ENCODE results near the gene INPP5D. TPM values are rescaled to one million over a fixed set of nuclear protein-coding genes. Genes with fewer than 3 reads are reported as not detected.

INPP5D gene
- total and polyA plus RNA-seq, 2 of the 13 experiments (the other 11 are each of a cell fraction or from before 2014, with no cell fraction given): 16.7 to 18.0 TPM

- TF ChIP-seq TBX2 (CRISPR knock-in tag; IDR thresholded peaks at IDR 0.05; ENCODE audit: borderline replicate concordance) (peak; percentile 48; the same call in 1 of the 2 replicates), HIVEP1 (CRISPR knock-in tag; IDR thresholded peaks at IDR 0.05) (peak; percentile 67; the same call in 1 of the 2 replicates), TSC22D2 (CRISPR knock-in tag; IDR thresholded peaks at IDR 0.05; ENCODE audit: borderline replicate concordance) (0 out of 2 replicates have a peak, but pooled peaks have one; percentile 47), ZNF670 (CRISPR knock-in tag; IDR thresholded peaks at IDR 0.05; ENCODE audit: borderline replicate concordance) (no peak), STAT6 (CRISPR knock-in tag; IDR thresholded peaks at IDR 0.05; ENCODE audit: borderline replicate concordance) (no peak), GATAD1 (CRISPR knock-in tag; IDR thresholded peaks at IDR 0.05) (peak; percentile 20; the same call in 1 of the 2 replicates), TARDBP (CRISPR knock-in tag; IDR thresholded peaks at IDR 0.05) (no peak), KDM3A (CRISPR knock-in tag; IDR thresholded peaks at IDR 0.05; ENCODE audit: low read depth) (peak; percentile 21; the same call in 1 of the 2 replicates), ZNF780A (CRISPR knock-in tag; IDR thresholded peaks at IDR 0.05) (no peak), HNF1B (CRISPR knock-in tag; IDR thresholded peaks at IDR 0.05) (peak; percentile 63), MIER3 (CRISPR knock-in tag; IDR thresholded peaks at IDR 0.05; ENCODE audit: borderline replicate concordance) (peak; percentile 45; the same call in 1 of the 2 replicates), ZEB1 (IDR thresholded peaks at IDR 0.05; ENCODE audit: insufficient replicate concordance, low read depth) (peak; percentile 37), TEAD3 (CRISPR knock-in tag; optimal IDR thresholded peaks at IDR 0.05; ENCODE audit: borderline replicate concordance) (peak; percentile 45), MAFG (CRISPR knock-in tag; IDR thresholded peaks at IDR 0.05) (no peak), BCL6 (CRISPR knock-in tag; IDR thresholded peaks at IDR 0.05) (0 out of 2 replicates have a peak, but pooled peaks have one; percentile 35), HOXA5 (CRISPR knock-in tag; IDR thresholded peaks at IDR 0.05) (peak; percentile 64; the same call in 1 of the 2 replicates), ZKSCAN1 (IDR thresholded peaks at IDR 0.05; ENCODE audit: low read length) (no peak), FOXJ3 (CRISPR knock-in tag; IDR thresholded peaks at IDR 0.05; ENCODE audit: borderline replicate concordance) (0 out of 2 replicates have a peak, but pooled peaks have one; percentile 23), RERE (CRISPR knock-in tag; IDR thresholded peaks at IDR 0.05; ENCODE audit: low read depth) (no peak), ZNF563 (CRISPR knock-in tag; IDR thresholded peaks at IDR 0.05) (no peak)
Measured at GRCh38 chr2:233053928-233054784, 6.0 kb upstream of the INPP5D start (continued).
